HepG2 (cell line): ENCODE data around the gene CDRT15. TPM values are rescaled to one million over a fixed set of nuclear protein-coding genes. Genes with fewer than 3 reads are reported as not detected.

ENCODE experiments used
- ATAC-seq: fragments of 200-7000 bp; cut with Tn5 transposase; 3 replicates; pipeline ENCODE4 v1.9.1; 2020; ENCODE audit warnings: mild to moderate bottlenecking, moderate library complexity
- BruUV-seq: library from RNA; stranded (reverse); fragments of 400-500 nt; replicated peaks from 2 replicates; lab custom pipeline; 2021; lab: Mats Ljungman, UMichigan
- CTCF ChIA-PET: fragments of 300-600 bp; formaldehyde crosslinking; extraction: SDS; loops from one replicate; lab custom pipeline; 2021; ENCODE audit warnings: low total read pairs, inconsistent platforms, low intra/inter-chr PET ratio; lab: Yijun Ruan, JAX
- POLR2A ChIA-PET: fragments of 350-600 bp; sonication (Branson Sonifier 250); formaldehyde crosslinking; loops from one replicate; lab custom pipeline; 2020; ENCODE audit warnings: antibody characterized with exemption, inconsistent platforms; lab: Yijun Ruan, JAX
- DNase-seq: peaks from one replicate; pipeline ENCODE4 v3.0.0-alpha.2; 2015; ENCODE audit warnings: low spot score
- FAIRE-seq: peaks from 3 replicates; lab custom pipeline; 2011; peaks lifted over from hg19 to GRCh38; lab: Jason Lieb, UNC
- H2AFZ ChIP-seq: one replicate; pipeline ENCODE4 v1.6.1; 2011; ENCODE audit warnings: low read length, inconsistent platforms
- H3K27ac ChIP-seq: fragments of 300-600 bp; 3 replicates; pipeline ENCODE4 v1.8.0; 2011; ENCODE audit warnings: mixed run types, mild to moderate bottlenecking, mixed read lengths, low read length, inconsistent platforms; ENCODE audit not compliant: insufficient read depth; ENCODE audit errors: extremely low read length
- H3K27me3 ChIP-seq, 2 experiments: fragments of 200-600 bp in 1 of 2; 2 replicates in 1 of 2; 3 replicates in 1 of 2; pipeline versions ENCODE4 v1.6.0 to v1.8.0; 2011; ENCODE audit warnings: low read length in 2 of 2, mild to moderate bottlenecking in 2 of 2, moderate library complexity in 2 of 2, inconsistent platforms in 1 of 2; ENCODE audit not compliant: insufficient read depth in 2 of 2, control insufficient read depth in 1 of 2
- H3K36me3 ChIP-seq, 2 experiments: fragments of 200-600 bp in 1 of 2; replicated peaks in 1 of 2; 2 replicates in 1 of 2; 3 replicates in 1 of 2; pipeline versions ENCODE4 v1.5.1 to v1.8.0; 2011; ENCODE audit warnings: low read length in 2 of 2, inconsistent platforms in 1 of 2; ENCODE audit not compliant: insufficient read depth in 2 of 2, control insufficient read depth in 1 of 2
- H3K4me1 ChIP-seq: 2 replicates; pipeline ENCODE4 v1.5.1; 2012; ENCODE audit warnings: low read length, inconsistent platforms; ENCODE audit not compliant: insufficient read depth
- H3K4me2 ChIP-seq: 2 replicates; pipeline ENCODE4 v1.6.0; 2011; ENCODE audit warnings: low read depth, low read length, inconsistent platforms
- H3K4me3 ChIP-seq, 3 experiments: fragments of 200-600 bp in 1 of 3; sonication (generic), shearing (Covaris generic) in 1 of 3; replicated peaks in 1 of 3; 2 replicates each; pipeline ENCODE4 v1.5.1; 2011 to 2016; ENCODE audit warnings: low read length in 3 of 3, inconsistent platforms in 2 of 3, low read depth in 2 of 3, mild to moderate bottlenecking in 2 of 3, control low read depth in 1 of 3, mixed read lengths in 1 of 3; ENCODE audit not compliant: insufficient read depth in 1 of 3
- H3K79me2 ChIP-seq: one replicate; pipeline ENCODE4 v1.6.1; 2011; ENCODE audit warnings: low read length, inconsistent platforms; ENCODE audit not compliant: insufficient read depth
- H3K9ac ChIP-seq: 2 replicates; pipeline ENCODE4 v1.6.0; 2011; ENCODE audit warnings: mild to moderate bottlenecking, low read depth, low read length, inconsistent platforms; ENCODE audit not compliant: insufficient read depth
- H3K9me3 ChIP-seq: 2 replicates; pipeline ENCODE4 v1.5.1; 2012; ENCODE audit warnings: mild to moderate bottlenecking, low read length
- H4K20me1 ChIP-seq: 2 replicates; pipeline ENCODE4 v1.6.0; 2011; ENCODE audit warnings: inconsistent platforms, mild to moderate bottlenecking, low read length, moderate library complexity; ENCODE audit not compliant: insufficient read depth
- ARHGAP35 ChIP-seq: sonication (generic); formaldehyde crosslinking; IDR thresholded peaks from 2 replicates; pipeline ENCODE4 v1.9.0; 2022; ENCODE audit warnings: mild to moderate bottlenecking, inconsistent platforms, moderate library complexity, missing genetic modification reagents, borderline replicate concordance
- HIVEP1 ChIP-seq: sonication (generic); formaldehyde crosslinking; IDR thresholded peaks from 2 replicates; pipeline ENCODE4 v1.4.0; 2020; ENCODE audit warnings: mild to moderate bottlenecking, missing genetic modification reagents
- MAFG ChIP-seq: sonication (generic); formaldehyde crosslinking; IDR thresholded peaks from 2 replicates; pipeline ENCODE4 v1.5.1; 2020; ENCODE audit warnings: mild to moderate bottlenecking, missing genetic modification reagents
- SNAPC5 ChIP-seq: sonication (generic); formaldehyde crosslinking; IDR thresholded peaks from 2 replicates; pipeline ENCODE4 v1.8.1; 2023; ENCODE audit warnings: mild to moderate bottlenecking, missing genetic modification reagents, borderline replicate concordance
- ZNF121 ChIP-seq: sonication (generic); formaldehyde crosslinking; IDR thresholded peaks from 2 replicates; pipeline ENCODE4 v1.5.0; 2020; ENCODE audit warnings: mild to moderate bottlenecking, missing genetic modification reagents
- ZNF33A ChIP-seq: sonication (generic); formaldehyde crosslinking; IDR thresholded peaks from 2 replicates; pipeline ENCODE4 v1.5.1; 2020; ENCODE audit warnings: missing genetic modification reagents, mild to moderate bottlenecking, moderate library complexity, borderline replicate concordance
- ZNF430 ChIP-seq: sonication (generic); formaldehyde crosslinking; IDR thresholded peaks from 2 replicates; pipeline ENCODE4 v1.9.0; 2021; ENCODE audit warnings: mild to moderate bottlenecking, missing genetic modification reagents
- ZNF577 ChIP-seq: sonication (generic); formaldehyde crosslinking; IDR thresholded peaks from 2 replicates; pipeline ENCODE4 v1.4.0; 2020; ENCODE audit warnings: mild to moderate bottlenecking, low read depth, missing genetic modification reagents, borderline replicate concordance
- ZNF614 ChIP-seq: IDR thresholded peaks from 2 replicates; pipeline ENCODE4 v1.6.1; 2018; ENCODE audit warnings: missing biosample characterization, missing genetic modification reagents, inconsistent platforms, borderline replicate concordance
- ZNF615 ChIP-seq: sonication (generic); formaldehyde crosslinking; IDR thresholded peaks from 2 replicates; pipeline ENCODE4 v1.5.0; 2020; ENCODE audit warnings: mild to moderate bottlenecking, missing genetic modification reagents, borderline replicate concordance
- ZNF644 ChIP-seq: IDR thresholded peaks from 2 replicates; pipeline ENCODE4 v1.6.1; 2016; ENCODE audit warnings: low read depth
- ZNF816 ChIP-seq: sonication (generic); formaldehyde crosslinking; IDR thresholded peaks from 2 replicates; pipeline ENCODE4 v1.8.0; 2022; ENCODE audit warnings: missing genetic modification reagents, mild to moderate bottlenecking, borderline replicate concordance
- ZSCAN12 ChIP-seq: sonication (generic); formaldehyde crosslinking; IDR thresholded peaks from 2 replicates; pipeline ENCODE4 v1.9.0; 2021; ENCODE audit warnings: mild to moderate bottlenecking, missing genetic modification reagents
- ZSCAN30 ChIP-seq: sonication (generic); formaldehyde crosslinking; IDR thresholded peaks from 2 replicates; pipeline ENCODE4 v1.5.0; 2020; ENCODE audit warnings: mild to moderate bottlenecking, missing genetic modification reagents
- WGBS: methylation state at CpG from one replicate; pipeline ENCODE4 v1.1.6; 2017; ENCODE audit warnings: low lambda C conversion rate; 5-methylcytosine and 5-hydroxymethylcytosine counted together
- in situ Hi-C: cut with HindIII; loops from 2 replicates; pipeline ENCODE4 v1.10.0; 2017; ENCODE audit warnings: low pct_unique_long_range_greater_than_20kb; ENCODE audit not compliant: extremely low pct_ligation_motif_present
- intact Hi-C: fragments of 100-400 bp; cut with micrococcal nuclease; formaldehyde crosslinking; loops from one replicate; pipeline ENCODE4 v1.10.0; 2022; ENCODE audit not compliant: unreplicated experiment
- polyA plus RNA-seq, 8 experiments: library from polyadenylated mRNA; depleted of rRNA in 3 of 8; stranded (reverse) in 7 of 8; unstranded in 1 of 8; fragments of >200 nt; fragmentation: Illumina TruSeq in 4 of 8; extraction: Trizol in 4 of 8; gene quantifications; 2 replicates each; pipeline versions ENCODE4 v1.2.1 to v1.2.3, GENCODE V29; 2011 to 2016; ENCODE audit warnings: low read depth in 4 of 8, missing spikeins in 1 of 8, mixed read lengths in 1 of 8; ENCODE audit not compliant: insufficient read depth in 1 of 8
- total RNA-seq, 5 experiments: library from RNA; depleted of rRNA; stranded (reverse); fragments of >200 nt; fragmentation: Illumina TruSeq; extraction: Trizol; gene quantifications; 2 replicates each; pipeline ENCODE4 v1.2.3, GENCODE V29; 2016; ENCODE audit warnings: low read depth in 1 of 5
- TF ChIP-seq, protein P1 (sequence below): sonication (generic); formaldehyde crosslinking; IDR thresholded peaks from 2 replicates; pipeline ENCODE4 v1.4.0; 2020; ENCODE audit warnings: mild to moderate bottlenecking, missing genetic modification reagents

CDRT15 gene
- total and polyA plus RNA-seq, 2 of the 13 experiments (the other 11 are each of a cell fraction or from before 2014, with no cell fraction given), result not detected

DNA sequence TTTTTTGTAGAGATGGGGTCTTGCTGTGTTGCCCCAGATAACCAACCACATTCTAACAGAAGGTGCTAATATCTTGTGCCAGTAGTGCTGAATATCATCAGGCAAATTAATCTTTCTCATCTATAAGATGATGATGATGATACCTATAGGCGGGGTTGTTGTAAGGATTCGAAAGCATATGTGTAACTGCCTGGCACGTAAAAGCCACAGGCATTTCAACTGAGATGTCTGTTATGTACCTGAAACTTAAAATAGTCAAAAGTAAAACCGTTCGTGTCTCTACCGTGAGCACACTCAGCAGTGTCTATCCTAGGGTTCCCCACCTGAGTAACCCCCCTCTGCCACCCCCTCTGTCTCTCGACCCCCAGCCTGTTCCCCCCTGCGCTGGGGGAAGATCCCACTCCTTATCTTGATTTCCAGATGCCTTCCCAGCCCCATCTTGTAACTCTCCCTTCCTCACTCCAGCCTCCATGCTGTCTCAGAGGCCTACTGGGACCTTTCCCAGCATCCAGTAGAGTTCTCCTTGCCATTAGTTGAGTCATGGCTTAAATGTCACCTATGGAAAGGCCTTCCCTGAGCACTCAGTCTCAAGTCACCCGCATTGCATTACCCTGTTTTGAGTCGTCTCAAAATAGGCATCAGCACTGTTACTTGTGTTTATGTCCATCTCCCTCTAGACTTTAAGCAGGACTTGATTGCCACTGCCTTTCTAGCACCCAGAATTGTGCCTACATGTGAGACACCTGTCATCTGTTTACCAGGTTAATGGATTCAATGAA, 34.1 kb downstream of the CDRT15 start:
- ChIA-PET CTCF (no interaction called here), POLR2A (no interaction called here)
- no TSS peak for BruUV-seq
- Histone ChIP-seq H3K4me1 (no peaks in the 10 kb centered on the region), H3K27me3 (no peaks in the 10 kb centered on the region), H4K20me1 (no peaks in the 10 kb centered on the region), H3K79me2 (no peaks in the 10 kb centered on the region), H3K9ac (no peak overlapping the region), H3K9me3 (no peaks in the 10 kb centered on the region), H2AFZ (no peak overlapping the region), H3K36me3 (peaks cover 5 to 20% of the 10 kb centered on the region in 2 experiments), H3K4me3 (no peak overlapping the region), H3K4me2 (no peak overlapping the region), H3K27ac (no peak overlapping the region)
- in situ Hi-C loops, result no loop called here
- WGBS, result 94% methylated on average over 10 of the region's 10 CpGs
- DNase-seq, result no peak
- ATAC-seq, result no peak
- FAIRE-seq, result no peak
- peak; percentile 31; the same call in 1 of the 2 replicates for TF ChIP-seq ZNF121
- no peak for TF ChIP-seq ZSCAN12 (CRISPR knock-in tag)
- intact Hi-C loops, result loop anchor here (10.0 kb wide), 1 partner anchor 72 kb away; no protein-coding TSS in a partner anchor

DNA sequence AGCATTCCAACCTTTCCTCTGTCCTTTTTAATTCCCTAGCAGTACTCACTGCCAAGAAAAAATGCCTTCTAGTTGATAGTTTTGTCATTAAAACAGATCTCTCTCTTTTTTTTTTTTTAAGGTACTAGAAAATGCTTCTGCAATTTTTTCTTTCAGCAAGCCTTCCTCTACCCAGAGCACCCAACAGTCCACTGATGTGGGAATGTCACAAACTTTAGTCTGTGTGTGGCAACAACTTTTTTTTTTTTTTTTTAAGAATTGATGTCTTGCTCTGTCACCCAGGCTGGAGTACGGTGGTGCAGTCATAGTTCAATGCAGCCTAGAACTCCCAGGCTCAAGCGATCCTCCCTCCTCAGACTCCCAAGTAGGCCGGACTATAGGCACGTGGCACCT, 34.7 kb downstream of the CDRT15 start:
- intact Hi-C loops, result loop anchor here (10.0 kb wide), 1 partner anchor 73 kb away; no protein-coding TSS in a partner anchor
- ChIA-PET CTCF (no interaction called here), POLR2A (no interaction called here)
- Histone ChIP-seq H3K79me2 (no peaks in the 10 kb centered on the region), H3K4me2 (no peak overlapping the region), H4K20me1 (no peaks in the 10 kb centered on the region), H3K4me3 (no peak overlapping the region), H3K27me3 (no peaks in the 10 kb centered on the region), H3K36me3 (peaks cover 7 to 25% of the 10 kb centered on the region in 2 experiments), H3K4me1 (no peaks in the 10 kb centered on the region), H3K27ac (no peak overlapping the region), H3K9me3 (no peaks in the 10 kb centered on the region), H3K9ac (no peak overlapping the region), H2AFZ (no peak overlapping the region)
- FAIRE-seq (no peak), ATAC-seq (no peak), DNase-seq (no peak)
- in situ Hi-C loops, result no loop called here
- 96% methylated on average over 4 of the region's 4 CpGs for WGBS
- BruUV-seq, result no TSS peak
- TF ChIP-seq ZNF614, result no peak
- TF ChIP-seq ZNF33A (CRISPR knock-in tag), result no peak
- TF ChIP-seq HIVEP1 (CRISPR knock-in tag), result no peak
- no peak for TF ChIP-seq ZNF816 (CRISPR knock-in tag)
- no peak for TF ChIP-seq SNAPC5 (CRISPR knock-in tag)
- TF ChIP-seq ZSCAN30, result no peak
- TF ChIP-seq, protein P1, sequence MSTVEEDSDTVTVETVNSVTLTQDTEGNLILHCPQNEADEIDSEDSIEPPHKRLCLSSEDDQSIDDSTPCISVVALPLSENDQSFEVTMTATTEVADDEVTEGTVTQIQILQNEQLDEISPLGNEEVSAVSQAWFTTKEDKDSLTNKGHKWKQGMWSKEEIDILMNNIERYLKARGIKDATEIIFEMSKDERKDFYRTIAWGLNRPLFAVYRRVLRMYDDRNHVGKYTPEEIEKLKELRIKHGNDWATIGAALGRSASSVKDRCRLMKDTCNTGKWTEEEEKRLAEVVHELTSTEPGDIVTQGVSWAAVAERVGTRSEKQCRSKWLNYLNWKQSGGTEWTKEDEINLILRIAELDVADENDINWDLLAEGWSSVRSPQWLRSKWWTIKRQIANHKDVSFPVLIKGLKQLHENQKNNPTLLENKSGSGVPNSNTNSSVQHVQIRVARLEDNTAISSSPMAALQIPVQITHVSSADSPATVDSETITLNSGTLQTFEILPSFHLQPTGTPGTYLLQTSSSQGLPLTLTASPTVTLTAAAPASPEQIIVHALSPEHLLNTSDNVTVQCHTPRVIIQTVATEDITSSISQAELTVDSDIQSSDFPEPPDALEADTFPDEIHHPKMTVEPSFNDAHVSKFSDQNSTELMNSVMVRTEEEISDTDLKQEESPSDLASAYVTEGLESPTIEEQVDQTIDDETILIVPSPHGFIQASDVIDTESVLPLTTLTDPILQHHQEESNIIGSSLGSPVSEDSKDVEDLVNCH (CRISPR knock-in tag), result no peak
- no peak for TF ChIP-seq ARHGAP35
- no peak for TF ChIP-seq ZNF644 (CRISPR knock-in tag)
- no peak for TF ChIP-seq MAFG
- TF ChIP-seq ZNF615 (CRISPR knock-in tag), result no peak
- no peak for TF ChIP-seq ZNF577
- TF ChIP-seq ZNF430 (CRISPR knock-in tag), result no peak
